Measurements from ENCODE around the gene IQCK.
A peak's percentile ranks its signal among the peaks of the same experiment; 100 is the strongest.

Gene IQCK

GRCh38 chr16:19809121-19809635 lies 91.1 kb downstream of the IQCK start:
- Histone ChIP-seq H4K20me1 (no peaks in the 10 kb centered on the region), H3K27ac (0 out of 2 replicates have a peak overlapping the region, but pooled peaks have one; percentile 27), H3K9ac (no peak overlapping the region), H3K27me3 (no peaks in the 10 kb centered on the region), H3K9me3 (peaks cover 27% of the 10 kb centered on the region), H3K4me2 (peak overlapping the region; percentile 0; the same call in 1 of the 2 replicates), H3K36me3 (no peaks in the 10 kb centered on the region), H3K4me1 (peaks cover 35% of the 10 kb centered on the region), H3K4me3 (no peak overlapping the region)
- peak; percentile 45; the same call in 1 of the 2 replicates for TF ChIP-seq Cebpa-rat (IDR thresholded peaks at IDR 0.05)

- H3K9me3 ChIP-seq: peaks cover 27% of the 10 kb centered on the region
- H3K4me2 ChIP-seq: peak overlapping the region; percentile 0; the same call in 1 of the 2 replicates
- TF ChIP-seq Cebpa-rat (IDR thresholded peaks at IDR 0.05): no peak
- H3K4me1 ChIP-seq: peaks cover 30% of the 10 kb centered on the region
- 0 out of 2 replicates have a peak overlapping the region, but pooled peaks have one; percentile 27 for H3K27ac ChIP-seq
- H3K27me3 ChIP-seq: no peaks in the 10 kb centered on the region
- H3K9ac ChIP-seq: no peak overlapping the region
- no peaks in the 10 kb centered on the region for H4K20me1 ChIP-seq
- H3K4me3 ChIP-seq: no peak overlapping the region
- H3K36me3 ChIP-seq: no peaks in the 10 kb centered on the region
Observed at GRCh38 chr16:19809693-19810092, 91.6 kb downstream of the IQCK start.

- TF ChIP-seq Cebpa-rat (IDR thresholded peaks at IDR 0.05): no peak
- no peak overlapping the region for H3K4me2 ChIP-seq
- H4K20me1 ChIP-seq: no peaks in the 10 kb centered on the region
- peaks cover 17% of the 10 kb centered on the region for H3K9me3 ChIP-seq
- H3K4me3 ChIP-seq: no peak overlapping the region
- no peak overlapping the region for H3K9ac ChIP-seq
- H3K27me3 ChIP-seq: no peaks in the 10 kb centered on the region
- no peaks in the 10 kb centered on the region for H3K36me3 ChIP-seq
- peaks cover 23% of the 10 kb centered on the region for H3K4me1 ChIP-seq
- H3K27ac ChIP-seq: no peak overlapping the region
Observed at GRCh38 chr16:19810817-19811731, 93.0 kb downstream of the IQCK start.

- Histone ChIP-seq H3K27me3 (no peaks in the 10 kb centered on the region), H3K4me1 (peaks cover 18% of the 10 kb centered on the region), H3K9ac (no peak overlapping the region), H3K4me2 (no peak overlapping the region), H4K20me1 (no peaks in the 10 kb centered on the region), H3K27ac (no peak overlapping the region), H3K36me3 (no peaks in the 10 kb centered on the region), H3K9me3 (peaks cover 8% of the 10 kb centered on the region), H3K4me3 (no peak overlapping the region)
- no peak for TF ChIP-seq Cebpa-rat (IDR thresholded peaks at IDR 0.05)
Observed at GRCh38 chr16:19812986-19813385, 94.9 kb downstream of the IQCK start.

- H3K27me3 ChIP-seq: no peaks in the 10 kb centered on the region
- no peaks in the 10 kb centered on the region for H3K4me1 ChIP-seq
- no peaks in the 10 kb centered on the region for H3K36me3 ChIP-seq
- no peak overlapping the region for H3K4me2 ChIP-seq
- H3K9ac ChIP-seq: no peak overlapping the region
- peaks cover 8% of the 10 kb centered on the region for H3K9me3 ChIP-seq
- H3K4me3 ChIP-seq: no peak overlapping the region
- no peak overlapping the region for H3K27ac ChIP-seq
- H4K20me1 ChIP-seq: no peaks in the 10 kb centered on the region
- TF ChIP-seq Cebpa-rat (IDR thresholded peaks at IDR 0.05): no peak
Observed at GRCh38 chr16:19815418-19815817, 97.3 kb downstream of the IQCK start.

- H3K9ac ChIP-seq: no peak overlapping the region
- no peaks in the 10 kb centered on the region for H3K27me3 ChIP-seq
- no peaks in the 10 kb centered on the region for H3K4me1 ChIP-seq
- H3K9me3 ChIP-seq: peaks cover 8% of the 10 kb centered on the region
- no peaks in the 10 kb centered on the region for H4K20me1 ChIP-seq
- no peak for TF ChIP-seq Cebpa-rat (IDR thresholded peaks at IDR 0.05)
- H3K36me3 ChIP-seq: no peaks in the 10 kb centered on the region
- H3K27ac ChIP-seq: no peak overlapping the region
- no peak overlapping the region for H3K4me2 ChIP-seq
- no peak overlapping the region for H3K4me3 ChIP-seq
Observed at GRCh38 chr16:19817122-19817521, 99.1 kb downstream of the IQCK start.

- Histone ChIP-seq H3K27me3 (no peaks in the 10 kb centered on the region), H3K4me3 (no peak overlapping the region), H4K20me1 (no peaks in the 10 kb centered on the region), H3K36me3 (no peaks in the 10 kb centered on the region), H3K9ac (no peak overlapping the region), H3K27ac (no peak overlapping the region), H3K4me2 (no peak overlapping the region), H3K9me3 (peaks cover 6% of the 10 kb centered on the region), H3K4me1 (peaks cover under 1% of the 10 kb centered on the region; the same call in 1 of the 2 replicates)
- no peak for TF ChIP-seq Cebpa-rat (IDR thresholded peaks at IDR 0.05)
Observed at GRCh38 chr16:19817875-19818274, 99.8 kb downstream of the IQCK start.

GRCh38 chr16:19822533-19822932 lies 104.5 kb downstream of the IQCK start:
- TF ChIP-seq Cebpa-rat (IDR thresholded peaks at IDR 0.05): no peak
- Histone ChIP-seq H3K27me3 (no peaks in the 10 kb centered on the region), H3K4me1 (peaks cover 8% of the 10 kb centered on the region; the same call in 1 of the 2 replicates)

GRCh38 chr16:19823322-19823721 lies 105.3 kb downstream of the IQCK start:
- TF ChIP-seq Cebpa-rat (IDR thresholded peaks at IDR 0.05): no peak
- H3K27me3 ChIP-seq: no peaks in the 10 kb centered on the region
- no peak overlapping the region for H3K27ac ChIP-seq
- no peaks in the 10 kb centered on the region for H3K36me3 ChIP-seq
- peak overlapping the region; percentile 19; the same call in 1 of the 2 replicates for H3K4me2 ChIP-seq
- no peaks in the 10 kb centered on the region for H4K20me1 ChIP-seq
- no peak overlapping the region for H3K9ac ChIP-seq
- peaks cover 8% of the 10 kb centered on the region; the same call in 1 of the 2 replicates for H3K4me1 ChIP-seq
- no peak overlapping the region for H3K4me3 ChIP-seq
- peaks cover 7% of the 10 kb centered on the region; the same call in 1 of the 2 replicates for H3K9me3 ChIP-seq

More at GRCh38 chr16:19822533-19822932, 104.5 kb downstream of the IQCK start:
- H3K4me3 ChIP-seq: no peak overlapping the region
- no peak overlapping the region for H3K9ac ChIP-seq
- H3K27ac ChIP-seq: no peak overlapping the region
- peaks cover 7% of the 10 kb centered on the region; the same call in 1 of the 2 replicates for H3K9me3 ChIP-seq
- no peaks in the 10 kb centered on the region for H4K20me1 ChIP-seq
- no peaks in the 10 kb centered on the region for H3K36me3 ChIP-seq
- H3K4me2 ChIP-seq: no peak overlapping the region

- Histone ChIP-seq H3K4me1 (peaks cover 8% of the 10 kb centered on the region; the same call in 1 of the 2 replicates), H3K27ac (no peak overlapping the region), H4K20me1 (no peaks in the 10 kb centered on the region), H3K9ac (no peak overlapping the region), H3K4me2 (no peak overlapping the region), H3K27me3 (no peaks in the 10 kb centered on the region), H3K9me3 (peaks cover 7% of the 10 kb centered on the region; the same call in 1 of the 2 replicates), H3K4me3 (no peak overlapping the region), H3K36me3 (no peaks in the 10 kb centered on the region)
- TF ChIP-seq Cebpa-rat (IDR thresholded peaks at IDR 0.05): no peak
Observed at GRCh38 chr16:19824216-19824615, 106.1 kb downstream of the IQCK start.

All from BLaER1 (cell line).